Keratinocyte (primary cell): Measurements from ENCODE around the gene SOX10. TPM values are rescaled to one million over a fixed set of nuclear protein-coding genes. Genes with fewer than 3 reads are reported as not detected.

ENCODE experiments used
- DNase-seq: peaks from one replicate; pipeline ENCODE4 v3.0.0-alpha.2; 2011; ENCODE audit warnings: low read depth, missing footprints, low spot score
- FAIRE-seq: peaks from 2 replicates; lab custom pipeline; 2011; peaks lifted over from hg19 to GRCh38; lab: Jason Lieb, UNC
- H2AFZ ChIP-seq: 2 replicates; pipeline ENCODE4 v1.6.0; 2012; ENCODE audit warnings: low read length, control low read depth, inconsistent platforms; ENCODE audit not compliant: control insufficient read depth
- H3K27ac ChIP-seq: 2 replicates; pipeline ENCODE4 v1.5.1; 2011; ENCODE audit warnings: low read length; ENCODE audit not compliant: control insufficient read depth, insufficient read depth
- H3K27me3 ChIP-seq: 3 replicates; pipeline ENCODE4 v1.6.0; 2011; ENCODE audit warnings: low read length; ENCODE audit not compliant: control insufficient read depth, insufficient read depth; ENCODE audit errors: extremely low read depth
- H3K36me3 ChIP-seq, 2 experiments: 2 replicates in 1 of 2; 3 replicates in 1 of 2; pipeline ENCODE4 v1.5.1; 2011; ENCODE audit warnings: low read length in 2 of 2, mild to moderate bottlenecking in 1 of 2; ENCODE audit not compliant: control insufficient read depth in 2 of 2, insufficient read depth in 2 of 2; ENCODE audit errors: extremely low read depth in 1 of 2
- H3K4me1 ChIP-seq: 3 replicates; pipeline ENCODE4 v1.5.1; 2011; ENCODE audit warnings: low read length; ENCODE audit not compliant: control insufficient read depth, insufficient read depth; ENCODE audit errors: extremely low read depth
- H3K4me2 ChIP-seq: 3 replicates; pipeline ENCODE4 v1.6.0; 2011; ENCODE audit warnings: low read depth, low read length; ENCODE audit not compliant: control insufficient read depth, insufficient read depth; ENCODE audit errors: extremely low read depth
- H3K4me3 ChIP-seq, 3 experiments: fragments of 200-600 bp in 1 of 3; sonication (generic) in 1 of 3; 2 replicates in 2 of 3; 3 replicates in 1 of 3; pipeline ENCODE4 v1.5.1; 2011 to 2016; ENCODE audit warnings: low read length in 3 of 3, mild to moderate bottlenecking in 3 of 3, control low read depth in 2 of 3, inconsistent platforms in 1 of 3, low read depth in 1 of 3, mixed read lengths in 1 of 3, mixed run types in 1 of 3, moderate library complexity in 1 of 3; ENCODE audit not compliant: control insufficient read depth in 2 of 3, insufficient read depth in 2 of 3; ENCODE audit errors: extremely low read depth in 1 of 3
- H3K79me2 ChIP-seq: 2 replicates; pipeline ENCODE4 v1.6.0; 2012; ENCODE audit warnings: low read length; ENCODE audit not compliant: control insufficient read depth, insufficient read depth
- H3K9ac ChIP-seq: 3 replicates; pipeline ENCODE4 v1.6.0; 2011; ENCODE audit warnings: low read length; ENCODE audit not compliant: control insufficient read depth, insufficient read depth; ENCODE audit errors: extremely low read depth
- H3K9me1 ChIP-seq: 3 replicates; pipeline ENCODE4 v1.6.0; 2011; ENCODE audit warnings: low read length; ENCODE audit not compliant: control insufficient read depth, insufficient read depth; ENCODE audit errors: extremely low read depth
- H3K9me3 ChIP-seq: 2 replicates; pipeline ENCODE4 v1.5.1; 2012; ENCODE audit warnings: low read depth, low read length; ENCODE audit not compliant: control insufficient read depth
- H4K20me1 ChIP-seq: 3 replicates; pipeline ENCODE4 v1.6.0; 2011; ENCODE audit warnings: low read length; ENCODE audit not compliant: control insufficient read depth, insufficient read depth; ENCODE audit errors: extremely low read depth
- EZH2 ChIP-seq: IDR thresholded peaks from one replicate; pipeline ENCODE4 v1.6.1; 2012; ENCODE audit warnings: inconsistent platforms, mild to moderate bottlenecking, low read length, moderate library complexity
- dilution Hi-C: fragments of 300-500 bp; cut with MboI; formaldehyde crosslinking; loops from one replicate; pipeline ENCODE4 v1.7.0; 2020; ENCODE audit warnings: low sequenced_read_pairs; ENCODE audit not compliant: extremely low pct_ligation_motif_present
- polyA plus RNA-seq, 5 experiments: library from polyadenylated mRNA; depleted of rRNA in 3 of 5; stranded (reverse) in 3 of 5; stranded (forward) in 1 of 5; unstranded in 1 of 5; fragments of >200 nt; gene quantifications; 1 replicate in 1 of 5; 2 replicates in 3 of 5; 3 replicates in 1 of 5; pipeline versions ENCODE4 v1.2.1 to v1.2.3, GENCODE V29; 2011 to 2012; ENCODE audit warnings: missing spikeins in 2 of 5, low read depth in 1 of 5, low replicate concordance in 1 of 5
- TF ChIP-seq, protein P1 (sequence below), 3 experiments: IDR thresholded peaks in 1 of 3; conservative IDR thresholded peaks in 1 of 3; optimal IDR thresholded peaks in 1 of 3; 2 replicates in 2 of 3; 3 replicates in 1 of 3; pipeline versions ENCODE3 to v1.5.1; 2011; ENCODE audit warnings: low read length in 3 of 3, mild to moderate bottlenecking in 3 of 3, moderate library complexity in 2 of 3, control low read depth in 1 of 3, inconsistent platforms in 1 of 3; ENCODE audit not compliant: insufficient read depth in 2 of 3; ENCODE audit errors: extremely low read depth in 1 of 3

Gene SOX10
- polyA plus RNA-seq, 1 donor (not counting 4 experiments of a cell fraction or from before 2014, with no cell fraction given), result not detected

DNA sequence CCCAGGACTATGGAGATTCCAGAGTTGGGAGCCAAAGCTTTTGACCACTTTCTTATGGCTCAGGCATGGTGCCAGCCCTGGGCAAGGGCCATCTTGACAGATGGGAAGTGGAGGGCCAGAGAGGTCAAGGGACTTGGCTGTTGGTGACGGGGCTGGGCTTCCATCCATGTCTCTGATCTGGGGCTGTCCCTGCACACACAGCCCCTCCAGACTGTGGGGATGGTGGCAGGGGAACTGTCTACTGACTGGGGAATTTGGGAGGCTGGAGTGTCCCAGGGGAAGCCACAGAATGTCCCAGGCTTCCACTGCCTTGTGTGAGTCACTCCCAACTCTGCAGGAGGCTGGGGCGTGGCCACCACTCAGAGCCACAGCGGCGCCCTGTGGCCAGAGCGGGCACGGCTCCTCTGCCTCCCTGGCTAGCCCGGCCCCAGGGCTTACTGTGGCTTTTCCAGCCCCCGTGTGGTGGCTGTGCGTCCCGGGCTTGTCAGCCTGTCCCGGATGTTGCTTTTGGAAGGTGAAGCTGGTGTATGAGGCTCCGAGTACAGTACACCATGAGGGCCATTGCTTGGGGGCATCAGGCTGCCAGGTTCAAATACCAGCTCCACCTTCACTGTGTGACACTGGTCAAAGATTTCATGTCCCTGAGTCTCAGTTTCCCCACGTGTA is 50.5 kb downstream of the SOX10 start:
- Histone ChIP-seq H3K4me3 (no peak overlapping the region), H4K20me1 (peaks cover 36% of the 10 kb centered on the region), H3K4me2 (peak overlapping the region; percentile 25), H3K9me3 (no peaks in the 10 kb centered on the region), H3K27ac (peak overlapping the region; percentile 46), H2AFZ (no peak overlapping the region), H3K4me1 (peaks cover 21% of the 10 kb centered on the region), H3K79me2 (peaks cover 30% of the 10 kb centered on the region), H3K9me1 (peaks cover 5% of the 10 kb centered on the region), H3K36me3 (peaks cover 45 to 60% of the 10 kb centered on the region in 2 experiments), H3K27me3 (no peaks in the 10 kb centered on the region), H3K9ac (peak overlapping the region; percentile 28)
- peak; percentile 63 for DNase-seq
- peak; percentile 94 for FAIRE-seq
- dilution Hi-C loops, result no loop called here
- TF ChIP-seq EZH2, result no peak
- TF ChIP-seq, protein P1, sequence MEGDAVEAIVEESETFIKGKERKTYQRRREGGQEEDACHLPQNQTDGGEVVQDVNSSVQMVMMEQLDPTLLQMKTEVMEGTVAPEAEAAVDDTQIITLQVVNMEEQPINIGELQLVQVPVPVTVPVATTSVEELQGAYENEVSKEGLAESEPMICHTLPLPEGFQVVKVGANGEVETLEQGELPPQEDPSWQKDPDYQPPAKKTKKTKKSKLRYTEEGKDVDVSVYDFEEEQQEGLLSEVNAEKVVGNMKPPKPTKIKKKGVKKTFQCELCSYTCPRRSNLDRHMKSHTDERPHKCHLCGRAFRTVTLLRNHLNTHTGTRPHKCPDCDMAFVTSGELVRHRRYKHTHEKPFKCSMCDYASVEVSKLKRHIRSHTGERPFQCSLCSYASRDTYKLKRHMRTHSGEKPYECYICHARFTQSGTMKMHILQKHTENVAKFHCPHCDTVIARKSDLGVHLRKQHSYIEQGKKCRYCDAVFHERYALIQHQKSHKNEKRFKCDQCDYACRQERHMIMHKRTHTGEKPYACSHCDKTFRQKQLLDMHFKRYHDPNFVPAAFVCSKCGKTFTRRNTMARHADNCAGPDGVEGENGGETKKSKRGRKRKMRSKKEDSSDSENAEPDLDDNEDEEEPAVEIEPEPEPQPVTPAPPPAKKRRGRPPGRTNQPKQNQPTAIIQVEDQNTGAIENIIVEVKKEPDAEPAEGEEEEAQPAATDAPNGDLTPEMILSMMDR (optimal IDR thresholded peaks at IDR 0.05 in 1 of 3, IDR thresholded peaks at IDR 0.05 in 1 of 3, conservative IDR thresholded peaks at IDR 0.05 in 1 of 3; ENCODE audit: extremely low read depth in 1 of 3, insufficient read depth in 2 of 3, low read length in 3 of 3), result peak; percentile 98 to 99 (median 99)

DNA sequence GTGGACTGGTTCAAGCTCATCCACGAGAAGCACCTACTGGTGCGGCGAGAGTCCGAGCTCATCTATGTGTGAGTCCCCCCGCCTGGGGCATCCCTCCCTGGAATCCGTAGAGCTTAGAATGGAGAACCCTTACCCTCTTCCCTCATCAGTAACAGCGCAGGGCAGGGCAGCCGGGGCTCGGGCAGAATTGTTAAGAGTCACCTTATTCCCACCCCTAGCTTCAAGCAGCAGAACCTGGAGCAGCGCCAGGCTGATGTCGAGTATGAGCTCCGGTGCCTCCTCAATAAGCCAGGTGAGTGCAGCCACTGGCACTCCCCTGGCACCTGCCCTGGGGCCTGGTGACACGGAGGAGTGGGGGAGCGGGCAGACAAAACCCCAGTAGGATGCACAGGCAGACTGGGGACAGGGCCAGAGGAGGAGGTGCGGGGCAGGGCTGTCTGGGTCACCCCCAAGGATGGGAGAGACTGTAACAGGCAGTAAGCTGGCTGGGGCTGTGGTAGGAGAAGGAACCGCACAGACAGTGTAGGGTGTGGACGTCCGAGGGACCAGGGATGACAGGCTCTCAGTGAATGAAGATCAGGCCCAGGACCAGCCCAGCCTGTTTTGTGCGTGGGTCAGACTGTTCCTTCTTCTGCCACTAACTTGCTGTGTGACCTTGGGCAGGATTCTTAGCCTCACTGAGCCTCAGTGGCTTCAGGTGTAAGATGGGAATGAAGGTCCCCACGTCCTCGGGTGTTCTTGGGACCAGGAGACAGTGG is 51.4 kb downstream of the SOX10 start:
- TF ChIP-seq, protein P1 (optimal IDR thresholded peaks at IDR 0.05 in 1 of 3, IDR thresholded peaks at IDR 0.05 in 1 of 3, conservative IDR thresholded peaks at IDR 0.05 in 1 of 3; ENCODE audit: extremely low read depth in 1 of 3, insufficient read depth in 2 of 3, low read length in 3 of 3), result no peak
- no peak for TF ChIP-seq EZH2
- no peak for DNase-seq
- Histone ChIP-seq H3K9me1 (peaks cover 5% of the 10 kb centered on the region), H4K20me1 (peaks cover 39% of the 10 kb centered on the region), H3K4me2 (peak overlapping the region; percentile 25), H2AFZ (no peak overlapping the region), H3K9ac (no peak overlapping the region), H3K4me3 (no peak overlapping the region), H3K27me3 (no peaks in the 10 kb centered on the region), H3K79me2 (peaks cover 34% of the 10 kb centered on the region), H3K4me1 (peaks cover 21% of the 10 kb centered on the region), H3K27ac (peak overlapping the region; percentile 46), H3K36me3 (peaks cover 48 to 58% of the 10 kb centered on the region in 2 experiments), H3K9me3 (no peaks in the 10 kb centered on the region)
- dilution Hi-C loops, result no loop called here
- peak; percentile 26 for FAIRE-seq
